Osteoblast (primary cell): ENCODE results near the gene MORC4. TPM values are rescaled to one million over a fixed set of nuclear protein-coding genes. Genes with fewer than 3 reads are reported as not detected.
A peak's percentile ranks its signal among the peaks of the same experiment; 100 is the strongest.

ENCODE experiments used
- DNase-seq: peaks from one replicate; pipeline ENCODE4 v3.0.0; 2011; ENCODE audit warnings: low spot score, mixed read lengths; ENCODE audit not compliant: insufficient read length; ENCODE audit errors: missing footprints
- H2AFZ ChIP-seq: 2 replicates; pipeline ENCODE4 v1.6.0; 2011; ENCODE audit warnings: mild to moderate bottlenecking, low read length
- H3K27ac ChIP-seq: 2 replicates; pipeline ENCODE4 v1.5.1; 2011; ENCODE audit warnings: mild to moderate bottlenecking, low read depth, low read length, moderate library complexity
- H3K27me3 ChIP-seq: 2 replicates; pipeline ENCODE4 v1.6.0; 2012; ENCODE audit warnings: mild to moderate bottlenecking, control low read depth, inconsistent platforms, low read length, moderate library complexity; ENCODE audit not compliant: insufficient read depth
- H3K36me3 ChIP-seq: 2 replicates; pipeline ENCODE4 v1.5.1; 2011; ENCODE audit warnings: mild to moderate bottlenecking, low read length, control low read depth, moderate library complexity; ENCODE audit not compliant: insufficient read depth
- H3K4me1 ChIP-seq: 2 replicates; pipeline ENCODE4 v1.5.1; 2011; ENCODE audit warnings: mild to moderate bottlenecking, low read length, control low read depth, moderate library complexity; ENCODE audit not compliant: insufficient read depth
- H3K4me2 ChIP-seq: 2 replicates; pipeline ENCODE4 v1.6.0; 2011; ENCODE audit warnings: mild to moderate bottlenecking, low read length; ENCODE audit not compliant: insufficient read depth
- H3K4me3 ChIP-seq: fragments of 200-600 bp; sonication (generic); 3 replicates; pipeline ENCODE4 v1.5.1; 2012; ENCODE audit warnings: mild to moderate bottlenecking, low read length, inconsistent platforms; ENCODE audit not compliant: insufficient read depth
- H3K79me2 ChIP-seq: 2 replicates; pipeline ENCODE4 v1.6.0; 2012; ENCODE audit warnings: mild to moderate bottlenecking, low read length, control low read depth, inconsistent platforms; ENCODE audit not compliant: insufficient read depth
- H3K9me3 ChIP-seq: 2 replicates; pipeline ENCODE4 v1.5.1; 2011; ENCODE audit warnings: low read depth, low read length, control low read depth
- H4K20me1 ChIP-seq: 2 replicates; pipeline ENCODE4 v1.6.0; 2012; ENCODE audit warnings: mild to moderate bottlenecking, low read length, control low read depth; ENCODE audit not compliant: insufficient read depth
- CTCF ChIP-seq: IDR thresholded peaks from 2 replicates; pipeline ENCODE4 v1.5.1; 2011; ENCODE audit warnings: mild to moderate bottlenecking, low read depth, low read length, moderate library complexity; ENCODE audit errors: extremely low read depth
- total RNA-seq: library from RNA; depleted of rRNA; stranded (reverse); fragments of >200 nt; gene quantifications from 2 replicates; pipeline ENCODE4 v1.2.3, GENCODE V29; 2012

Gene MORC4
- total RNA-seq, 1 donor = 39.8 TPM

- Histone ChIP-seq H4K20me1 (no peaks in the 10 kb centered on the region), H3K36me3 (no peaks in the 10 kb centered on the region), H3K27ac (peak overlapping the region; percentile 31), H3K79me2 (no peaks in the 10 kb centered on the region), H3K27me3 (peaks cover 5% of the 10 kb centered on the region), H2AFZ (no peak overlapping the region), H3K9me3 (no peaks in the 10 kb centered on the region), H3K4me2 (no peak overlapping the region), H3K4me1 (peaks cover 16% of the 10 kb centered on the region), H3K4me3 (no peak overlapping the region)
- DNase-seq = peak; percentile 13
- TF ChIP-seq CTCF = no peak
Observed at GRCh38 chrX:106931831-106932491, 68.1 kb downstream of the MORC4 start.

- Histone ChIP-seq H3K4me2 (no peak overlapping the region), H2AFZ (no peak overlapping the region), H3K79me2 (no peaks in the 10 kb centered on the region), H3K4me3 (no peak overlapping the region), H3K27me3 (peaks cover 2% of the 10 kb centered on the region), H4K20me1 (no peaks in the 10 kb centered on the region), H3K4me1 (peaks cover 16% of the 10 kb centered on the region), H3K36me3 (no peaks in the 10 kb centered on the region), H3K9me3 (no peaks in the 10 kb centered on the region), H3K27ac (no peak overlapping the region)
- DNase-seq = peak; percentile 18
- no peak for TF ChIP-seq CTCF
Observed at GRCh38 chrX:106928227-106928626, 71.8 kb downstream of the MORC4 start.

GRCh38 chrX:106927700-106928099 is 72.3 kb downstream of the MORC4 start:
- H3K27ac ChIP-seq = no peak overlapping the region
- no peak overlapping the region for H3K4me3 ChIP-seq
- H4K20me1 ChIP-seq = no peaks in the 10 kb centered on the region
- H3K4me2 ChIP-seq = no peak overlapping the region
- no peaks in the 10 kb centered on the region for H3K79me2 ChIP-seq
- H2AFZ ChIP-seq = no peak overlapping the region
- no peak for DNase-seq
- no peak for TF ChIP-seq CTCF
- no peaks in the 10 kb centered on the region for H3K36me3 ChIP-seq
- H3K4me1 ChIP-seq = peaks cover 11% of the 10 kb centered on the region
- no peaks in the 10 kb centered on the region for H3K9me3 ChIP-seq
- H3K27me3 ChIP-seq = peaks cover 2% of the 10 kb centered on the region

- H3K4me2 ChIP-seq = no peak overlapping the region
- no peaks in the 10 kb centered on the region for H3K9me3 ChIP-seq
- no peak overlapping the region for H3K4me3 ChIP-seq
- no peaks in the 10 kb centered on the region for H3K79me2 ChIP-seq
- no peaks in the 10 kb centered on the region for H3K27me3 ChIP-seq
- TF ChIP-seq CTCF = no peak
- no peaks in the 10 kb centered on the region for H4K20me1 ChIP-seq
- peaks cover 4% of the 10 kb centered on the region for H3K4me1 ChIP-seq
- H2AFZ ChIP-seq = no peak overlapping the region
- DNase-seq = peak; percentile 26
- H3K27ac ChIP-seq = no peak overlapping the region
- H3K36me3 ChIP-seq = no peaks in the 10 kb centered on the region
Observed at GRCh38 chrX:106927023-106927422, 73.0 kb downstream of the MORC4 start.
